Dedifferentiated amniotic fluid mesenchymal stem cell (primary cell): ENCODE data around the gene LEUTX.
A peak's percentile ranks its signal among the peaks of the same experiment; 100 is the strongest.

Experiments used
- DNase-seq: peaks from one replicate; pipeline ENCODE4 v3.0.0-alpha.2; 2016; ENCODE audit errors: extremely low spot score

LEUTX gene

GRCh38 chr19:39824143-39825092 is 45.8 kb downstream of the LEUTX start:
- peak; percentile 88 for DNase-seq

GRCh38 chr19:39825093-39825463 is 46.4 kb downstream of the LEUTX start:
- no peak for DNase-seq

GRCh38 chr19:39825531-39826076 is 47.0 kb downstream of the LEUTX start:
- no peak for DNase-seq

GRCh38 chr19:39826311-39826945 is 47.8 kb downstream of the LEUTX start:
- no peak for DNase-seq

GRCh38 chr19:39827216-39827615 is 48.6 kb downstream of the LEUTX start:
- no peak for DNase-seq

DNA sequence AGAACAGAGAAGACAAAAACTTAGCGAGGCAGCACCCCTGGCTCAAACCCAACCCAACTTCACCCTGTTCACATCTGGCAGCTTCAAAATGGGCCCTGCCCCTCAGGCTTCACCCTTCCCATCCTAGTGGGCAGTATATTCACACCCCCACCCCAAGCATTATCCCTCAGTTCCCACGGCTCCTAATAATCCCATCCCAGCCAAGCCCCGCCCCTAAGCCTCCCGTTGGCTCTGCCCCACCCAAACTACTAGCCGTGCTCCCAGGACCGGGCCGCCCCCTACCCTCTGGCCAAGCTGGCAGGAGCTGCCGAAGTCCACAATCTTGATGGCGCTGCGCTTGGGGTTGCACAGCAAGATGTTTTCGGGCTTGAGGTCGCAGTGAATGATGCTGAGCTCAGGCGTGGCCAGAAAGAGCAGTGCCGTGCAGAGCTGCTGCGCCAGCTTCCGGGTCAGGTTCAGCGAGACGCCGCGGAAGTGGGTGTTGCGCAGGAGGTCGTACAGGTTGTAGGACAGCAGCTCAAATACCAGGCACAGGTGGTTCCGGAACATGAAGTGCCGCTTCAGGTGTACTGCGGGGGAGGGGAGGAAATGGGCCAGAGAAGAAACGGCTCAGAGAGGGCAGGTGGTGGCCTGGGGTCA is 49.5 kb downstream of the LEUTX start:
- DNase-seq, result no peak

- DNase-seq, result no peak
These were observed 50.0 kb downstream of the LEUTX start for GRCh38 chr19:39828654-39829032.

DNA sequence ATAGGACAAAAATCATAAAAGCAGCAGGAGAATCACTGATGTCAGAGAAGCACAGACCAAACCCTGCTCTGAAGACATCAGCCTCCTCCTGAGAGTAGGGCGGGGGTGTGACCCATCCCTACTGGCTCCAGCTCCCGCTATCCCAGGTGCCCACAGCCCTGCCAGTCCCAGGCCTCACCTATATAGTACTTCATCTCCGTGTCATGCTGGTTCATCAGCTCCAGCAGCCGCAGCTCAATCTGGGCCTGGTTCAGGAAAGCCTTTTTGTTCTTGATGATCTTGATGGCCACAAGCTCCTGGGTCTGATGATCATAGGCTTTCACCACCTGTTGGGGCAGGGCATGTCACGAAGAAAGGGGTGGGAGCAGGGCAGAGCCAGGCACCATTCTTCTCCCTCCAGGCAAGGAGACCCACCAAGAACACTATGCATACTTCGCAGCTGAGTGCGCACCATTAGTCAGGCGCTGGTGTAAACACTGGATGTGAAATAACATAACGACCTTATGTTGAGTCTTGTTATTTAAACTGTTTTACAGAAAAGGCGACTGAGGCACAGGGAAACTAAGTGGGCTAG is 51.1 kb downstream of the LEUTX start:
- DNase-seq, result no peak

DNA sequence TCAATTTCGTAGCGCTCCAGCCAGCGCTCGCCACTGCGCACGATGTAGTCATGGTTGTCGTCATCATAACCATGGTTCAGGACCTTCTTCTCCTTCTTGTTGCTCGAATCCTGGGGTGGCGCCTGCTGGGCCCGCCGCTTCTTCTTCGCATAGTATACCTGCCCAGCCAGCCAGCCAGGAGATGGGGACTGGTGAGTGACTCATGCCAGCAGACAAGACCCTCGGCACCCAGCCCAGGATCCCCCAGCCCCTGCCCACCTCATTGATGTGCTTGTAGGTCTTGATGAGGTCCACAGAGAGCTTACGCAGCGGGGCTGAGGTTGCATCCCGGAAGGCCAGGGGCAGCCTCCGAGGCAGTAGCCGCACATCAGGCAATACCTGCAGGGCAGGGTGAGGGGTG is 51.8 kb downstream of the LEUTX start:
- no peak for DNase-seq

- DNase-seq, result no peak
These were observed 52.2 kb downstream of the LEUTX start for GRCh38 chr19:39830847-39831246.

DNA sequence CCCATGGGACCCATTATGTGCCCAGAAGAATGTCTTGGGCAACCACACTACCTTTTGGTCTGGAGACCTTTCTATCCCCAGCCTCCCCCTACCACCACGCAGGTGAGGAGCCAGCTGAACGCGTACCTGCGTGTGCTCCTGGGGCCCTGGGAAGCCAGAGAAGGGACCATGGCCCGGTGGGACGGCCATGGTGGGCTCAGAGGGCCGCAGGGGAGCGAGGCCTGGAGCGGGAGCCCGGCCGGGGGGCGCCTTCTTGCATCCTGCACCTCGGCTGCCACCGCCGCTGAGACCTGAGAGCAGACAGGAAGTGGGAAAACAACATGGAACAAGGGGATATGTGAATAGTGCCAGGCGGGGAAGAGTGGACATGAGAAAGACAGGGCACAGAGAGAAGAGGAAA is 53.0 kb downstream of the LEUTX start:
- DNase-seq, result no peak

GRCh38 chr19:39832341-39833083 is 53.9 kb downstream of the LEUTX start:
- no peak for DNase-seq

- no peak for DNase-seq
These were observed 54.5 kb downstream of the LEUTX start for GRCh38 chr19:39833160-39833463.

DNA sequence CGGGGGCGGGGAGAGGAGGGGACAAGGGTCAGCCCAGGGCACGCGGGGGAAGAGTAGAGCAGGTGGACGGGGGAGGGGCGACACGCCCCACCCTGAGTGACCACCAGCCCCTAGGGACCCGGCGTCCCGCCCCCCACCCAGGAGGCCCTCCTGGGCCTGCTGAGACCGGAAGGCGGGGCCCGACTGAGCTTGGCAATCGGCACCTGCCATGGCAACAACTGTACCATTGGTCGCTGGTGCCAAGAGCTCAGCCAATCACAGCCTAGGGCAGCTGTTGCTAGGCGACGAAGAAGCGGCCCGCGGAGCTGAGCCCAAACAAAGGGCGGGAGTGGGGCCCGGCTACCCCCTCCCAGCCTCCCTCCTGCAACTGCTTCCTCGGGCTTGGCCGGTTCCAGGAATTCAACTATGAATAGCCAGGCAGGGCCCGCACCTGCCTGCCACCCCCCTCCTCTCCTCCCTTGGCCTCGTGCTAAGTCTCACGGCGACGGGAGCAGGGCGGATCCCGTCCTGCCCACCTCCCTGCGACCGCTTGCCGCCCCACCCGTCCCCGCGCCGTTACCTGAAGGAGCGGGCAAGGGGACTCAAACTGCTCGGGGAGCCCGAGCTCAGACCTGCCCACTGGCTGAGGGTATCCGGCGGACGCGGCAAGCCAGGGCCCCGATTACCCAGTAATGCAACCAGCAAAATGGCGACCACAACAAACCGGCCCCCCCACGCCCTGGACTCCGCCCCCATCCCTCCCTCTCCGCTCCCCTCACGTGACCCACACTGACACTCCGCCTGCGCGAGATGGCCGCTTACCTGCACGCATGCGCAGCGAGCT is 55.0 kb downstream of the LEUTX start, which contains the start of gene DYRK1B:
DYRK1B (minus strand) TSS at position 699 of the 823 bp plus-strand sequence. CDS start 2,295 bp downstream, outside the sequence.
- DNase-seq, result peak; percentile 95

- no peak for DNase-seq
These were observed 55.7 kb downstream of the LEUTX start for GRCh38 chr19:39834287-39834841.
